Measurements from ENCODE around the gene CCM2.

DNA sequence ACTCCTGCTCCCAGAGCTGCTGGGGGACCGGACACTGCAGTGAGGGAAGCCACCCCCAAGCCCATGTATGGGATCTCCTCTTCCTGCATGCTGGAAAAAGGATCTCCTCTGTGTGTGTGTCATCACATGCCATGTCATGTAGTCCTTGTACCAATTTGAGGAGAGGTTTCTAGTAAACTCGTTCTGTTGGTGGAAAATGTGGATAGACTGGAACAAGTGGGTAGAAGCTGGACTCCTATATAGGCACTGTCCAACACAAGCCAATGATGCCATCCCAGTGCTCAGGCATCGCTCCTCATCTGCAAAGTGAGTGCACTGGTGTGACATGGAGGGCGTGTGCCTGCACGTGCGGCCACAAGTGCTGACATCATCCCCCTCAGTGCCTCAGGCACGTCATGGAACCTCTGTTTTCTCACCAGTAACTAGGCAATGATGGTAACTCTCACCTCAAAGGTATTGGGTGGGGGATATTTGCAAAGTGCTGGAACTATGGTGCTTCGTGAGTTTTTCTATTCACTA lies 40.5 kb upstream of the CCM2 start:
- TF ChIP-seq, protein P1, sequence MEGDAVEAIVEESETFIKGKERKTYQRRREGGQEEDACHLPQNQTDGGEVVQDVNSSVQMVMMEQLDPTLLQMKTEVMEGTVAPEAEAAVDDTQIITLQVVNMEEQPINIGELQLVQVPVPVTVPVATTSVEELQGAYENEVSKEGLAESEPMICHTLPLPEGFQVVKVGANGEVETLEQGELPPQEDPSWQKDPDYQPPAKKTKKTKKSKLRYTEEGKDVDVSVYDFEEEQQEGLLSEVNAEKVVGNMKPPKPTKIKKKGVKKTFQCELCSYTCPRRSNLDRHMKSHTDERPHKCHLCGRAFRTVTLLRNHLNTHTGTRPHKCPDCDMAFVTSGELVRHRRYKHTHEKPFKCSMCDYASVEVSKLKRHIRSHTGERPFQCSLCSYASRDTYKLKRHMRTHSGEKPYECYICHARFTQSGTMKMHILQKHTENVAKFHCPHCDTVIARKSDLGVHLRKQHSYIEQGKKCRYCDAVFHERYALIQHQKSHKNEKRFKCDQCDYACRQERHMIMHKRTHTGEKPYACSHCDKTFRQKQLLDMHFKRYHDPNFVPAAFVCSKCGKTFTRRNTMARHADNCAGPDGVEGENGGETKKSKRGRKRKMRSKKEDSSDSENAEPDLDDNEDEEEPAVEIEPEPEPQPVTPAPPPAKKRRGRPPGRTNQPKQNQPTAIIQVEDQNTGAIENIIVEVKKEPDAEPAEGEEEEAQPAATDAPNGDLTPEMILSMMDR (IDR thresholded peaks at IDR 0.05), result no peak
- no peak for TF ChIP-seq POLR2A (IDR thresholded peaks at IDR 0.05)

Measured in prostate gland (tissue), 2 donors.